Activated CD4-positive, CD25-positive, alpha-beta regulatory T cell treated with anti-CD3 and anti-CD28 coated beads, Interleukin-2, amount 50 U/mL, for 72 hours (primary cell): Measurements from ENCODE around the gene LOC128125822.
"Not testable (repeated sequence)": the region's sequence is repeated elsewhere in the genome, so short reads cannot be mapped to it uniquely, and the experiment has no call there.

ENCODE experiments used
- DNase-seq: peaks from one replicate; pipeline ENCODE4 v3.0.0; 2021

LOC128125822 gene

GRCh38 chr6:63572044-63572746 is at the start of gene LOC128125822, which contains the start of gene PTP4A1:
LOC128125822 (plus strand) TSS chr6:63572480.
PTP4A1 (plus strand) TSS chr6:63572480; CDS start chr6:63576881, 4,401 bp downstream.
- peak; percentile 96 for DNase-seq

DNA sequence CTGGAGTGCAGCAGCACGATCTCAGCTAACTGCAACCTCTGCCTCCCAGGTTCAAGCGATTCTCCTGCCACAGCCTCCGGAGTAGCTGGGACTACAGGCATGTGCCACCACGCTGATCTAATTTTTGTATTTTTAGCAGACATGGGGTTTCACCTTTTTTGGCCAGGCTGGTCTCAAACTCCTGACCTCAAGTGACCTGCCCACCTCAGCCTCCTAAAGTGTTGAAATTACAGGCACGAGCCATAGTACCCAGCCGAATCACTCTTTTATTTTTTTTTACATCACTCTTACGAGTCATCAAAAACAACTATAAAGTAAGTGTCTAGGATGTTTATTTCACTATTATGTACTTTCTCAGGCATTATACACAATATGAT is 49.4 kb upstream of the LOC128125822 start:
- DNase-seq: not testable (repeated sequence)

DNA sequence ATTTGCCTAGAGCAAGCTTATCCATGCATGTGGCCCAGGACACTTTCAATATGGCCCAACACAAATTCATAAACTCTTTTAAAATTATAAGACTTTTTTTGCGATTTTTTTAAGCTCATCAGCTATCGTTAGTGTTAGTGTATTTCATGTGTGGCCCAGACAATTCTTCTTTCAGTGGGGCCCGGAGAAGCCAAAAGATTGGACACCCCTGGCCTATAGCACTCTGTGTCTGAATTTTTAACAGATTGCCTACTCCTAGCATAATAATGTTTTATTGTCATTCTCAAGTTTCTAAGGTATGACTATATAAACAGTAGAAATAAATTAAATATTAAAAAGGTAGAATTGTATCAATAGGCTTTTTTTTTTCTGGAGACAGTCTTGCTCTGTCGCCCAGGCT is 48.6 kb upstream of the LOC128125822 start:
- no peak for DNase-seq

DNA sequence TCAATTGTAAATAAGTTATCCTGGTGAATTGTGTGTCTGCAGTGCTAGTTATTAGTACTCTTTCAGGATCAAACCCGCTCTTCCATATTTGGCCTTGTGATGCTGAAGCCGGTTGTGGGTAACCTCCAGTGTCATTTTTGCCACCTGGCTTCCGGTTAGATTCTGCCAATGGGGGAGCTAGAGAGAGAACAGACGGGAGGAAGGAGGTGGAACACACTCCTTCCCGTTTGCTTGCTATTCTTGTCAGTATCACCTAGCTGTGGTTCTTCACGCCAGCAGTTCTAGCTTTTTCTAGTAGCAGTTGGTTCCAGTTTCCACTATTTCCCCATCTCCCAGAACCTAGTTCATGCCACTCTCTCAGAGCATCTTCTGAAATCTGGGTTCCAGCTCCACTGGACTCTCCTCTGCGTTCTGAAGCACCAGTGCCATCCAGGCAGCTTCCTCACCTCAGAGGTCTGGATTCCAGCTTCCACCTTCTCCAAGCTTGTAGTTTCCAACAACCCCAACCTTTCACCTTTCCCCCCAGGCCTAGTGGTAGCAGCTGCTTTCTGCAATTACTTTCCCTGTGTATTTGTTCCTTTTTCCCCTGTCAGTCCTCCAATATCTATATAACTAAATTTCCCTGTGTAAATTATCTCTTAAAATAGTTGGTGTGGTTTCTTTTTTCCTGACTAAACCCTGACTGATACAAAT is 46.9 kb upstream of the LOC128125822 start:
- no peak for DNase-seq

DNA sequence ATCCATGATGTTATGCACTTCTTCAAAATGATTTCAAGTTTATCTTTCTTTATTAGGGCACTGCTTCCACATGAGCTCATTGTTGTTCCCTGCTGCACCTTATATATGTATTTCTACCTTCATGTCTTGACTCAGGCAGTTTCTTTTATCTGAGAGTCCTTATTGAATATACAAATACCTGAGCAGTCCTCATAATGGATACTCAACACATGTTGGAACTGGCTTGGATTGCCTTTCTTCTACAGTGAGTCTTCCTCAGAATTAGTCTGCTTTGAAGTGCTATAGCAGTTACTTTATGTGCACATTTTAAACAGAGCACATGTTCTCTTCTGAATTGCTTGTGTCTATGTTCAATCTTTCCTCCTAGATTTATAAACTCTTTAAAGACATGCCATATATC is 45.3 kb upstream of the LOC128125822 start:
- no peak for DNase-seq

DNA sequence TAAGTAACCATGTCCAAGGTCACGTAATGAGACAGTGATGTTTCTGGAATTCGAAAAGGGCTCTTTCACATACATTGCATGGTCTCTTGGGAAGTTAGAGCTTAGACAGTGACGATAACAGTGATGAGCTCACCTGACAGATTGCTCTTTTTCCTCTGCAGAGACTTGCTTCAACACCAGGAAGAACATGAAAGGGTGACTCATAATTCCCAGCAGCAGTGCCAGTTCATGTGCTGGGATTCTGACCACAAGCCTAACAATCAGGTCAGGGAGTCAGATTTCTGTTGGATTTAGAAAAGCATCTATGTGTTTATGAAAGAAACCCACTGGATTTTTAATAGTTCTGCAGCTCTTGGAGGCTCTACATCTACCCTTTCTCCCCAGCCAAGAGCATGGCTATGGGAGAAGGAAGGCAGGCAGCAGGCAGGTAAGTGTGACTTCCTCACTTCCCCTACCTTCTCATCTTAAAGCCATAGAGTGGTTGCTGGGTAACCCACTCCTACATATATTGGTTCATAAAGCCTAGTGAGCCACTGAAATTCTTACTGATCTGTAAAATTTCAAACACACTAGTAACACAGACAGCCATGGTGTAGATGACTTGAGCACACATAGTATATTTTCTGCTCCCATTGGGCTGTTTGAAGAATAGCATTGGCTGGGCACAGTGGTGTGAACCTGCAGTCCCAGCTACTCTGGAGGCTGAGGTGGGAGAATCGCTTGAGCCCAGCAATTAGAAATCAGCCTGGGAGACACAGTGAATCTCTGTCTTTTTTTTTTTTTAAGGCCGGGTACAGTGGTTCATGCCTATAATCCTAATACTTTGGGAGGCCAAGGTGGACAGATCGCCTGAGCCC is 44.4 kb upstream of the LOC128125822 start:
- DNase-seq: no peak

GRCh38 chr6:63529498-63529897 is 42.8 kb upstream of the LOC128125822 start:
- no peak for DNase-seq

GRCh38 chr6:63530182-63530581 is 42.1 kb upstream of the LOC128125822 start:
- DNase-seq: no peak

- no peak for DNase-seq
These were observed 41.3 kb upstream of the LOC128125822 start for GRCh38 chr6:63530991-63531390.

DNA sequence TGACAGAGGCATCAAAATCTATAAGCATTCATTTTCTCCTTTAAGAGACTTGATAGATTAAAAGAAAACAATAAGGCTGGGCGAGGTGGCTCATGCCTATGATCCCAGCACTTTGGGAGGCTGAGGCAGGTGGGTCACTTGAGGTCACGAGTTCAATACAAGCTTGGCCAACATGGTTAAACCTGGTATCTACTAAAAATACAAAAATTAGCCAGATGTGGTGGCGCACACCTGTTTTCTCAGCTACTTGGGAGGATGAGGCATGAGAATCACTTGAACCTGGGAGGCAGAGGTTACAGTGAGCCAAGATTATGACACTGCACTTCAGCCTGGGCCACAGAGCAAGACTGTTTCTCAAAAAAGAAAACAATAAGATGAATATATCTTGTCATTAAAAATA is 39.3 kb upstream of the LOC128125822 start:
- no peak for DNase-seq

- no peak for DNase-seq
These were observed 38.3 kb upstream of the LOC128125822 start for GRCh38 chr6:63533952-63534351.

GRCh38 chr6:63537201-63537958 is 34.9 kb upstream of the LOC128125822 start:
- DNase-seq: no peak

DNA sequence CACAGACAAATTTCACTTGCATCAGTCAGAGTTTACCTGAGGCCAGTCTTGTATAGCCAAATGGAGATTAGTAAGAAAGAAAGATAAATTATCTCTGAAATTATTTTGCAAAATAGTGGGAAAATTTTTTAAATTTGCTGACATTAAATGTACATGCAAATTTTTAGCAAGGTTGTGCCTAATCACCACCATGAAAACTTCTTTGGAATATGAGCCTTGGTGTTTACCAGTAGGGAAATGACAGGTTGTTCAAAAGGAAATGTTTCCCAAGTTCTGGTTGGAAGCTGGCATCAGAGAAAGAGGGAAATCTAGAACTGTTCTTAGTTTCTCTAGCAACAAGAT is 34.4 kb upstream of the LOC128125822 start:
- no peak for DNase-seq

- no peak for DNase-seq
These were observed 33.7 kb upstream of the LOC128125822 start for GRCh38 chr6:63538550-63538949.

GRCh38 chr6:63543001-63543400 is 29.3 kb upstream of the LOC128125822 start:
- DNase-seq: no peak

GRCh38 chr6:63543982-63544381 is 28.3 kb upstream of the LOC128125822 start:
- DNase-seq: no peak

GRCh38 chr6:63546236-63546635 is 26.0 kb upstream of the LOC128125822 start:
- no peak for DNase-seq

- no peak for DNase-seq
These were observed 25.6 kb upstream of the LOC128125822 start for GRCh38 chr6:63546697-63547096.

DNA sequence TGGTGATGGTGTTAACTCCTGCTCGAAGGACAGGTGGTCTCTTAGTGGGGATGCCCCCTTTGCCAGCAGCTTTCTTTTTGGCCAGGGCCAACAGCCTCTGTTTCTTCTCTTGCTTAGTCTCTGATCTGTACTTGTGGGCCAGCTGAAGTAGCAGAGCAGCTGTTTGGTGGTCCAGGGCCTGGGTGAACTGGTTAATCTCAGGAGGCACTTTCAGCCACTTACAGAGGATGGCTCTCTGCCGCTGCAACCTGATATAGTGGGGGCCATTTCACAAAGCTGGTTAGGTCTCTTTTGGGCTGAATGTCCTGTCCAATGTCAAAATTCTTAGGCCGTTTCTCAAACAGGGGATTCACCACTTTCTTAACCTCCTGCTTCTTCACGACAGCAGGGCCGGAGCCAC is 23.2 kb upstream of the LOC128125822 start:
- no peak for DNase-seq

- DNase-seq: no peak
These were observed 19.1 kb upstream of the LOC128125822 start for GRCh38 chr6:63553208-63553607.

DNA sequence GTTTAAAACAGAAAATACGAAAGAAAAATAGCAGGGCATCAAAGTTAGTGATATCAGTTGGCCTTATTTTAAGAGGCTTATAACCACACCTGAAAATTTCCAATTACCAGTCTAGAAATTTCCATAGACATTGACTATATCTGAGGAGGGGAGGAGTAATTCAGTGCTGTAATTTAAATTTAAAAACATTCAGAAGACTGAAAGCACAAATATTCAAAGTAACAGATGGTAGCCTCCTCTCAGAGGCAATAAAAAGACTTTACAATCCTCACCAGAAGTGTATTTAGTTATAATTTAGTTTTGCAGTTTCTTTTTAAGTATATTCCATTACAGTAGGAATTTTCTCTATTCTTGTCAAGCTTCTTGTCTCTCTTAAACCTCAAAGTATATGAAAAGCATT is 18.4 kb upstream of the LOC128125822 start:
- DNase-seq: no peak

DNA sequence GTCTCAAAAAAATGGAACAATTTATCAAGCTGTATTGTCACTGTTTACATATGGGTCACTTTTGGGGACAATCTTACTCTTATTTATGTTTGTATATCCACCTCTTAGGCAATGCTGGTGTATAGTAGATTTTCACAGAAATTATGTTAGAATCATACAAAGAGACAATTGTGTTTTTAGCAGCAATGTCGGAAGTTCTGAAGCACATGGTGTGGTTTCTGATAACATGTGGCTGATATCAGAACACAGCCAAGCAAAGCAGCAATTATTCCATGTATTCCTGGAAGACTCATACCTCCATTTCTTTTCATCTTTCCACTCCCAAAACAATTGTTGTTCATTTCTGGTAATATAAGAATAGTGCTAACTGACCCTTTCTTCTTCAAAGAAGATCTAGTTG is 17.5 kb upstream of the LOC128125822 start:
- DNase-seq: no peak

GRCh38 chr6:63556369-63556768 is 15.9 kb upstream of the LOC128125822 start:
- DNase-seq: no peak
